Retinal pigment epithelial cell (primary cell): ENCODE measurements around the gene DHRSX.

ENCODE experiments used
- DNase-seq: peaks from one replicate; pipeline ENCODE4 v3.0.0-alpha.2; 2010; ENCODE audit warnings: low read depth
- H3K4me3 ChIP-seq: 2 replicates; pipeline ENCODE4 v1.5.1; 2011; ENCODE audit warnings: mild to moderate bottlenecking, low read length, control low read depth, moderate library complexity
- CTCF ChIP-seq: conservative IDR thresholded peaks from 2 replicates; pipeline ENCODE4 v1.5.1; 2011; ENCODE audit warnings: low read depth, low read length, control low read depth, inconsistent platforms

Gene DHRSX

GRCh38 chrX:2334237-2334636 lies 166.5 kb downstream of the DHRSX start:
- no peak for DNase-seq

DNA sequence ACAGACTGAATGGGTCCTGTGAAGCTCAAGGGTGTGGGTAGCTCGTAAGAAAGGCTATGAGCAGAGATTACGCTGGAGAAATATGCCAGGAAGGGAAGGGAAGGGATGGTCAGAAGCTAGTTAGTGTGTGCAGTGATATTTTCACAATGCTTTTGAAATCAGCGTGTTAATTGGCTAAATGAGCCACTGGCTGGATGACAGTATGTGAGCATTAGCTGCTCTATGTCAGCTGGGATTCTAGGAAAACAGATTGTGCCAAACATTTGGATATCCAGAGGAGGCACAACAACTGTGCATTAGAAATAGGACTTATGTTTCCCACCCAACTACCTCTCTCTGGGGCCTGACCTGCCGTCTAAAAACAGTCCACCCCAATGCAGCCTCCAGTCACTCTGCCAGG lies 168.5 kb downstream of the DHRSX start:
- no peak overlapping the region for H3K4me3 ChIP-seq
- no peak for DNase-seq
- no peak for TF ChIP-seq CTCF

More at GRCh38 chrX:2334237-2334636, 166.5 kb downstream of the DHRSX start:
- H3K4me3 ChIP-seq: no peak overlapping the region
- TF ChIP-seq CTCF: no peak

DNA sequence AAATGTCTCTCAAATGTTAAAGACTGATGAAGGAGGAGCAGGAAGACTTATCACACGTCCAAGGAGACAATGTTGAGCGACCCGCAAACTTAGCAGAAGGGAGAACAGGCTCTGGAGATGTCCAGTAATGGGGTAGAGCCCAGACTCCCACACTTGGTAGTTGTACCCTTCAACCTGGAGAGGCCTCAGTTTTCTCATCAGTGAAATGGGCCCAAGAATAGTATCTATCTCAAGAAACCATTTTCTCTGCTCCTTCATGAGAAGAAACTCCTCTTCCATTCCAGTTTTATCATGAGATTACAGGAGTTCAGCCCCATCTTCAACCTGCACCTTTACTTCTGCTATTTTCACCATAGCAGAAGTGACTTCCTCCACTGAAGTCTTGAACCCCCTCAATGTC lies 169.9 kb downstream of the DHRSX start:
- TF ChIP-seq CTCF: no peak
- H3K4me3 ChIP-seq: no peak overlapping the region
- DNase-seq: no peak

DNA sequence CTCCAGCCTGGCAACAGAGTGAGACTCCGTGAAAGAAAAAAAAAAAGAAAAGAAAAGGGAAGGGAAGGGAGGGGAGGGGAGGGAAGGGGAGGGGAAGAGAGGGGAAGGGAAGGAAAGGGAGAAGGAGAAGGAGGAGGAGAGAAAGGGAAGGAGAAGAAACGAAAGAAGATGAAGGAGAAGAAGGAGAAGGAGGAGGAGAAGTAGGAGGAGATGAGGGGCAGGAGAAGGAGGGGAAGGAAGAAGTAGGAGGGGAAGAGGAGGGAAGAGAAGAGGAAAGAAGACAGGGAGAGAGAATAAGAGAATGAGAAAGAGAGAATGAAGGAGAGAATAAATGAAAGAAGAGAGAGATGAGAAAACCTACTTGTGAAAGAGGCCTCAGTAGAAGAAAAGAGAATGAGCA lies 170.3 kb downstream of the DHRSX start:
- no peak for TF ChIP-seq CTCF
- DNase-seq: no peak
- no peak overlapping the region for H3K4me3 ChIP-seq

DNA sequence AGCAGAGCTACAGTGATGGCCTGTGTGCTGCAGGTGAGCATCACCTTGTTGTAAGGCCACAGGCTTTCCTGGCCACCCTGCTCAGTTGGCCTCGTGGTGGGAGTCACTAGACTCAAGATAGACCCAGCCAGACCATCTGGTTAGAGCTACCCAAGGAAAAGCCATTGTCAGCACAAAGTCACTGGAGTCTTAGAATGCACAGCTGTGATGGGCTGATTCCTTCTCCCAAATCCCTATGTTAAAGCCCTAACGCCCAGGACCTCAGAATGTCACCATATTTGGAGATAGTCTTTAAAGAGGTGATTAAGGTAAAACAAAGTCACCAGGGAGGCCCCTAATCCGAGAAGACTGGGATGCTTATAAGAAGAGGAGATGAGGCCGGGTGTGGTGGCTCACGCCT lies 173.4 kb downstream of the DHRSX start:
- DNase-seq: no peak
- no peak overlapping the region for H3K4me3 ChIP-seq
- TF ChIP-seq CTCF: no peak

GRCh38 chrX:2325076-2325784 lies 175.5 kb downstream of the DHRSX start:
- H3K4me3 ChIP-seq: peak overlapping the region; percentile 69
- peak; percentile 94 for DNase-seq
- TF ChIP-seq CTCF: no peak

- DNase-seq: no peak
- TF ChIP-seq CTCF: no peak
- H3K4me3 ChIP-seq: no peak overlapping the region
Measured at GRCh38 chrX:2324151-2324550, 176.6 kb downstream of the DHRSX start.
